HG03097 (cell line): ENCODE results near the gene AK5.
"Not testable (repeated sequence)": the region's sequence is repeated elsewhere in the genome, so short reads cannot be mapped to it uniquely, and the experiment has no call there.

Source experiments
- ATAC-seq: cut with Tn5 transposase; IDR thresholded peaks from one replicate; pipeline ENCODE4 v1.9.1; 2021; ENCODE audit not compliant: unreplicated experiment, low FRiP score

The AK5 gene

DNA sequence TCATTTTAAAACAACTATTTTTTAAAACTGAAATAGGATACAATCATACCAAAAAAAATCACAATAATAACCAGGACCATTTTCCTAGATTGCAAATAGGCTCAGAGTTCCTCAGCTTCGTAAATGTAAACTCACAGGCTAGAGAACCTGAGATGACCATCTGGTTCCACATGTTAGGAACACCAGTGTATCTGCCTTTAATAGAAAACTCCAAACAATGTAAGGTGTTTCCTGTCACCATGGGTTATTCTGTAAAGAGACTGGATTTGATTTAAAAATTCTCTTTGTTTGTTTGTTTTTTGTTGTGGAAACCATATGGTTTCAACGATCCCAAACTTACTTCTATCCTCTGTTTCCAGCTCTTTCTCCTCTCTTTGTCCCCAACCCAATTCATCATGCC, 203.1 kb downstream of the AK5 start:
- no peak for ATAC-seq

DNA sequence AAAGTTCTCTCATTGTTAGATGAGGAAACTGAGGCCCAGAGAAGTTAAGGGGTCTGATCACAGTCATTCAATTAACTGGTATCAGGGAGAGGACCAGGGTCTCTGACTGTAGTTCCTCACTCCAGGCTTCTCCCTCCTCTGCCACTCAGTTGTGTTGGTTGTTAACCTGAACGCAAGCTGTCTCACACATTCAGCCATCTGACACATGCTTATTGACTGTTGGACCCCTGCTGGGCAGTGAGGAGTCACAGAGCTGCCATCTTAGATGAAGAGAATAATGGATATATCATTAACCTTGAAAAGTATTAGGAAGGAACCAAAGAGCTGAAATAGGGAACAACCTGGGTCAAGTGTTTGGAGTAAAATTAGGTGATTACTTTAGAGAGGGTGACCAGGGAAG, 205.8 kb downstream of the AK5 start:
- ATAC-seq = no peak

DNA sequence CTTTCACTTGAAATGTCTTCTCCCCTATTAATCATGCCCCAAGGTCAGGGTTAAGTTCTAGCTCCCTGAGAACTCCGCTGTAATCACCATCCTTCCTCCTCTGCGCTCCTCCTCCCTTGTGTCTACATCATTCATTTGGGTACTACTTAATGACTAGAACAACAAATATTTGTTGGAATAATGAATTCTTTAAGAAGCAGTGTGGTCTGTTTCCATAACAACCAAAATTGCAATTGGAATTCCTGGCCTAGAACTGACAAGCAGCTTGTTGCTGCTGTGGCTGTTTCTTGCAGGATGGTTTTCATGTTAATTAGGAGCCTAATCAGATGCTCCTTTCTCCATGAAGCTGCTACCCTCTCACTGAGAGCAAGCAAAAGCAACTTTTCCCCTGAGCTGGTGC, 208.1 kb downstream of the AK5 start:
- ATAC-seq = no peak

DNA sequence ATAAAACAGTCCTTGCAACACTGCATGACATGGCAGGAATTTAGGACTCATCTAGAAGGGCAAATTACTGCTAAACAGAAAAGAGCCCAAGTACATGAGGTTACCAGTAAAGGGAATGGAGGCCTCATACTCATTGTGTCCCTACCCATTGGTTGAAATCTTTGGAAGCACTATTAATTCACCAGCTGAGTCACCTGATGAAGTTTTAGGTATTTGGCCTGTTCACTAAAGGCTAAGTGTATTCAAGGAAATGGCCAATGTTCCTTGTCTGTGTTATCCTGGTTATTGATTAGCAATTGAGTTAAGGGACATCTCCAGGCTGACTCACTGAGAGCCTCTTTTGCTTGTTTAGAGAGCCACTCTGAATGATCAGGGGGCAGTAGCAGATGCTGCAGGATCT, 212.2 kb downstream of the AK5 start:
- ATAC-seq = no peak

DNA sequence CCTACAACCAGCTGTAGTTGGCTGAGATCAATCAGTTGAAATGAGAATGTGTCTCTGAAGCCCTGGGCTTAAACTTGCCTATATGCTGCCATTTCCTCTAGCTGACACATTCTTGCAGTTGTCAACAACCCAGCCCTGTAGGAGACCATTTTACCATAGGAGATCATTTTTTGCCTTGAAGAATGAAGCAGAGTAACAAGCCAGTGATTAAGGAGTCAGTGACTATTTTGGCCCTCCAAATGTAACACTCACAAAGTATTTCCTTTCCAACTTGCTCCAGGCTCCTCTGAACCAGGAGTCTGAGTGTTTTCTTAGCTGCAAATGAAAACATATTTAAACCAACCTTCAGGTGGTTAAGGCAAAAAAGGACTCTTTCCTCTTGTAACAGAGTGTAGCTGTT, 217.1 kb downstream of the AK5 start:
- ATAC-seq = no peak

DNA sequence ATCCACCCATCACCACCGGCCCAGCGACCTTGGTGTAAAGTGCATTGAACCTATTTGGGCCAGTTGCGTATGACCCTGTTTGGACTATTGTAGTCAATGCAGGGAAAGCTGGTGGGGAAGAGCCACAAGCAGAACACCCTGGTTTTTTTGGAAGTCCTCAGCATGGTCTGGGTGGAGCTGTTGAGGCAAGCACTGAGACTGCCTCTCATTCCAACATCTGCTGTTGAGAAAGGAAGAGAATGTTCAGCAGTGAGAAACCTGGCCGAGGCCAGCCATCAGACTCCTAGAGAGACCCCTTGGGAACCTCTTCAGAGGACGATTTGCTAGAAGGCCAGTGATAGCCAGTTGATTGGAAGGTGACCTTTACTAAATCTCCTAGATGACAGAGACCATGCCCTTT, 217.6 kb downstream of the AK5 start:
- no peak for ATAC-seq

DNA sequence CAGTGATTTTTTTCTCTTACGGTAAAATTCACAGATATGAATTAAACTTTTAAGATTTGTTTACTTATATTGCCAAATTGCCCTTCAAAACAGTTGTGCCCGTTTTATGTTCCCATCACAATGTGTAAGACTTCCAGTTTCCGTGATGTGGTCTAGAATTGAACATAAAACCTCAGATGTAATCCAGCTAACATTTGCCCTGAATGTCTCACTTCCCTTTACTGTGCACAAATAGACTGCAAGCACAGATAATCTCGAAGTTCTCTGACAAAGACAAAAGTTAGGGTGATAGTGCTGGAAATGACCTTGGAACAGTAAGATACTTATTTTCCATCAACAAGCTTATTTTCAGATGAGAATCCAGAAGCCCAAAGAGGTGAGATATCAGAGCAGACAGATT, 223.2 kb downstream of the AK5 start:
- ATAC-seq = no peak

DNA sequence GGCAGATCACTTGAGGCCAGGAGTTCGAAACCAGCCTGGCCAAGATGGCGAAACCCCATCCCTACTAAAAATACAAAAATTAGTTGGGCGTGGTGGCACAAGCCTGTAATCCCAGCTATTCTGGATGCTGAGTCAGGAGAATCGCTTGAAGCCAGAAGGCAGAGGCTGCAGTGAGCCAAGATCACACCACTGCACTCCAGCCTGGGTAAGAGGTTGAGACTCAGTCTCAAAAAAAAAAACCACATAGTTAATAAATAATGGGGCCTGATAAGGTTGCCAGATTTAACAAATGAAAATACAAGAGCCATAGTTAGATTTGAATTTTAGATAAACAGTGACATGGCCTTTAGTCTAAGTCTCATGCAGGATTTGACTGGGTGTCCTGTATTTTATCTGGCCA, 225.0 kb downstream of the AK5 start:
- no peak for ATAC-seq

DNA sequence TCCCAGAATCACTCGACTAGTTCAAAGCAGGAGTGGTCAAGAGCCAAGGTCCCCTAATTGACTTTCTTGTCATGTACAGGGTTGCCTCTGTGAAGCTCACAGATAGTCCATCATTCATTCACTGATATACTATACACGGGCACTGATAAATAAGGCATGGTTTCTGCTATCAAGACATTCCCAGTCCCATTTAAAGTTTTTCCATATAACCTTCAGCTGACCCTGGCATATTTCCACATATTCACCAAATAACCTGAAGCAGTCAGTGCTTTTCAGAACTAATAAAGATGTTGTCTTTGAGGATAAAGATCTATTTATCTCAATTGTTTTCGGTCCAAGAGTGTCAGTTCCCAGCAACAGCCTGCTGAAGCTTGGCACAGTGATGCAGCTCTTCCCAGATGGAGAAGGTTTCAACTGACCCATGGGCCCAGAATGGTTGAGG, 227.3 kb downstream of the AK5 start:
- no peak for ATAC-seq

DNA sequence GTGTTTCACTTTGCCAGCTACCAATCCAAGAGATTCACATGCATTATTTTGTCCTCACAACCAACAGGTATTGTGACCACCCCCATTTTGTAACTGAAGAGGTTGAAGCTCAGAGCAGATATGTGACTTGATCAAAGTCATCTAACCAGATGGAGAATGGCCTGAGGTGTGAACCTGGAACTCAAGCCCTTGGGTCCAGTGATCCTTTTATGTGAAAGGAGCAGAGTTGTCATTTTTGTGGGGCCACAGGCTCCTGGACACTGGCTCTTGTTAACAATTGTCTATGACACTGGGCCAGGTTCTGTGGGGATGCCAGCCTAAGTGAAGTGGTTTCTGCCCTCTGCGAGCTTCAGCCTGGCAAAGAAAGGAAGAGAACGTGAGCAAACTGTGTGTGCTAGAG, 228.1 kb downstream of the AK5 start:
- no peak for ATAC-seq

DNA sequence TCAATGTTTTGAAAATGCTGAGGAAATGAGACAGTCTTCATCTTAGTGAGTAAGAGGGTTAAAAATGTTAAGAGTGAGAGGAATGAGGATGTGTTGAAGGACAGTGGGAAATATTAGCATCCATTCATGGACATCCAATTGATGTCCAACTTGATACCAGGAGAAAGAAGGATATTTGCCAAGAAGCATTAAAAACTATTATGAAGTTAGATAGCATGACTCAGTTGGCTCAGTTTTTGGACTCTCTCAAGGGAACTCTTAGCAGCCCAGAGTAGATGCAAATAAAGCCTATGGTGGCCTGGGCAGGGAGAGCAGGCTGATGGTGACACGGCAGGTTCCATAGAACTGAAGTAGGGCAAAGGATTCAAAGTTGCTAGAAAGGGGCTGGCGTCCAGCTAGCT, 229.6 kb downstream of the AK5 start:
- ATAC-seq = no peak

DNA sequence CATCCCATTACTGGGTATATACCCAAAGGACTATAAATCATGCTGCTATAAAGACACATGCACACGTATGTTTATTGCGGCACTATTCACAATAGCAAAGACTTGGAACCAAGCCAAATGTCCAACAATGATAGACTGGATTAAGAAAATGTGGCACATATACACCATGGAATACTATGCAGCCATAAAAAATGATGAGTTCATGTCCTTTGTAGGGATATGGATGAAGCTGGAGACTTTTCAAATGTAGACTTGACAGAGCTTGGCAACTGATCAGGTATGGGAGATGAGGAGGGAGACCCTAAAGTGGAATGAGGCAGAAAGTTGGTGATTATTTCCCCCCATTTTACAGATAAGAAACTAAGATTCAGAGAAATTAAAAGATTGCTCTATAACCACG, 230.8 kb downstream of the AK5 start:
- not testable (repeated sequence) for ATAC-seq

DNA sequence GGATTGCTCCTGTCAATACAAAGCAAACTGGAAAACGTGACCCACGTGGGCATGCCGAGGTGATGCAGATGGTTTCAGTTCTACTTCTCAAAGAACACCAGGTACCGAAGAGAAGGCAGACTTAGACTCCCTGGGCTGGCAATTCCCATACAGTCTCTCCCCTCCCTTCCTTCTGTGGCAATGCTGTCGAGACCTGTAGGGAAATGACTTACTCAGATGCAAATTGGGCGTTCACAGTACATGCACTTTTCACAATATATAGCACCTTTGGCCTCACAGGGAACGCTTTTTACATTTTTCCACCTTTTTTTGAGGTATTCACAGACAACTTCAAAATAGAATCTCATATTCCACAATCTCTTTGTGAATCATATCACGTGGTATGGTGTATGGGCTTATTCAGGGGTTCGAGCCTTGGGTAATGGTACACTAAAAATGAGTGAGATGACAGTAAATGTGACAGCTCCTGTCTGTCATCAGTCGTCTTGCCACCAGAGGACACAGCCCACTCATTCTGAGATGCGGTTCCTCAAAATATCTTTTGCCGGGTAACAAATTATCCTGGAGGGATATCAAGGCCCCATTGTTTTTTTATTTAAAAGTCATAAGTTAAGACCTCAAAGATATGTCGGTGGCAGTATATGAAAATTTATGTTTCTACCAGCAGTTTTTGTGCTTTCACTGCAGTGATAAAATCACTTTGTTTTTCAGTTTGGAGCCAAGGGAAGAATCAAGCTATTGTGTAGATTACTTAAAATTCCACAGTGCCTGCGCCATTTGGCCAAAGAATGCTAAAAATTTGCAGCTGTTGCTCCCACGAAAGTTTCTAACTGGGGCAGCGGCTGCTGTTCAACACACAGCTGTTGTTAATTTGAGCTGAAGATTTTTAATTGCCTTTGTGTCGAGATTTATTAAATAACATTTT, 232.3 kb downstream of the AK5 start:
- no peak for ATAC-seq

DNA sequence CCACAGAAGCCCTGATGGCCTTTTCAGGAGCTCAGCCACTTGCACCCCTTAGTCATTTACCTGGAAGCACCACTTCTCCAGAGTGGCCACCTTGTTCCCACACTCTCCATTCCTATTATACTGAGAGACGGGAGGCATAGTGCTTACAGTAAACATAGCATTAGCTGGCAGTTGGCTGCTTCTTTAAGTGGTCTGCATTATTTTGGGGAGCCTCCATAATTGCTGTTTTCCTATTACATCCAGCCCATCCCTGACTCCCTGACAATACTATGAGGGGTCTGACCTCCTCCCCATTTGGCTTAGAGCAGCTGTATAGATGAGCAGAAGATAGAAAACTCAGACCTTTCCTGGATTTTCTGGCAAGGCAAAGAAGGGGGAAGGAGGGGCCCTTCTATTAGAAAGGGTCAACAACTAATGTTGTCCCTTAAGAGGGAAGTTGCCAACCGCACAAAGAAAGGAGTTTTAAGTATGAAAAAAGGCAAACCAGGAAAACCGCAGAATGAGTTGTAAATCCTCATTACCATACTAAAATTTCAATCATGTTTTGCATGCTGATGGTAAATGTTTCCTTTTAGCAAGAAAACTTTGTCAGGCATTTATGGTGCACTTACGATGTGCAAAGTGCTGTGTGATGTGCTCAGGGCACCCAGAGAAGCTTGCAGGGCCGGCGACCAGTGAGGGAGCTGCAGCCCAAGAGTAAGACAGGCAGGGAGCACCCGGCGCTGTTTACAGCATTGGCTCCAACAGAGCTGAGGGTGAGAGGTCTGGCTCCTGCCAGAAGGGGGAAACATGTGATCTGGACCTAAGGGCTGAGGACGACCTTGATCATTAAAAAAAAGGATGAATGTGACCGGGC, 233.3 kb downstream of the AK5 start:
- no peak for ATAC-seq

DNA sequence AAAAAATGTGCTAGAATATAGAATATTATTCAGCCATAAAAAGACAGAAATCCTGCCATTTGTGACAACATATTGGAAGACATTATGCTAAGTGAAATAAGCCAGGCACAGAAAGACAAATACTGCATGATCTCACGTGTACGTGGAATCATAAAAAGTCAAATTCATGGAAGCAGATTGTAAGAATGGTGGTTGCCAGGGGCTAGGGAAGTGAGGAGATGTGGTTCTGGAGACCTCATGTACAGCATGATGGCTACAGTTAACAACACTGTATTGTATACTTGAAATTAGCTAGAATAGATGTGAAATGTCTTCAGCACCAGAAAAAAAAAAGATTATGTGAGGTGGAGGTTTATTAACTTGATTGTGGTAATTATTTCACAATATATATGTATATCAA, 234.3 kb downstream of the AK5 start:
- ATAC-seq = no peak

DNA sequence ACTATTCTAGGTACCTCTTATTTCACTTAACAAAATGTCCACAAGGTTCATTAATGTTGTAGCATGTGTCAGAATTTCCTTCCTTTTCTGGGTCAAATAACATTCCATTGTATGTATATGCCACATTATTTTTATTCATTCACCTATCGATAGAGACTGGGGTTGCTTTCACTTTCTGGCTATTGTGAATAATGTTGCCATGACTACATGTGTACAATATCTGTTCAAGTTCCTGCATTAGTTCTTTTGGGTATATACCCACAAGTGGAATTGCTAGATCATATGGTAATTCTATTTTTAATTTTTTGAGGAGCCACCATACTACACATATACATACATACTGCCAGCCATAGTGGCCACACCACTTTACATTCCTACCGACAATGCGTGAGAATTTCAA, 242.2 kb downstream of the AK5 start:
- no peak for ATAC-seq

DNA sequence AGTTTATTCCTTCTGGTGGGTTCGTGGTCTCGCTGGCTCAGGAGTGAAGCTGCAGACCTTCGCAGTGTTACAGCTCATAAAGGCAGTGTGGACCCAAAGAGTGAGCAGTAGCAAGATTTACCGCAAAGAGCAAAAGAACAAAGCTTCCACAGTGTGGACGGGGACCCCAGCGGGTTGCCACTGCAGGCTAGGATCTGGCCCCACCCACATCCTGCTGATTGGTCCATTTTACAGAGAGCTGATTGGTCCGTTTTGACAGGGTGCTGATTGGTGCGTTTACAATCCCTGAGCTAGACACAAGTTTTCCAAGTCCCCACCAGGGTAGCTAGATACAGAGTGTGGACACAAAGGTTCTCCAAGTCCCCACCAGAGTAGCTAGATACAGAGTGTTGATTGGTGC, 249.3 kb downstream of the AK5 start:
- not testable (repeated sequence) for ATAC-seq

DNA sequence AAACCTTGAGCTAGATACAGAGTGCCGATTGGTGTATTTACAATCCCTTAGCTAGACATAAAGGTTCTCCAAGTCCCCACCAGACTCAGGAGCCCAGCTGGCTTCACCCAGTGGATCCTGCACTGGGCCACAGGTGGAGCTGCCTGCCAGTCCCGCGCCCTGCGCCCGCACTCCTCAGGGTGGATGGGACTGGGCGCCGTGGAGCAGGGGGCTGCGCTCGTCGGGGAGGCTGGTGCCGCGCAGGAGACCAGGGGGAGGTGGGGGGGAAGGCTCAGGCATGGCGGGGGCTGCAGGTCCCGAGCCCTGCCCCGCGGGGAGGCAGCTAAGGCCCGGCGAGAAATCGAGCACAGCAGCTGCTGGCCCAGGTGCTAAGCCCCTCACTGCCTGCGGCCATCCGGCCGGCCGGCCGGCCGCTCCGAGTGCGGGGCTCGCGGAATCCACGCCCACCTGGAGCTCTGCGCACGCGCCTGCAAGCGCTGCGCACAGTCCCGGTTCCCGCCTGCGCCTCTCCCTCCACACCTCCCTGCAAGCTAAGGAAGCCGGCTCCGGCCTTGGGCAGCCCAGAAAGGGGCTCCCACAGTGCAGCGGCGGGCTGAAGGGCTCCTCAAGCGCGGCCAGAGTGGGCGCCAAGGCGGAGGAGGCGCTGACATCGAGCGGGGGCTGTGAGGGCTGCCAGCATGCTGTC, 249.9 kb downstream of the AK5 start:
- ATAC-seq = not testable (repeated sequence)

DNA sequence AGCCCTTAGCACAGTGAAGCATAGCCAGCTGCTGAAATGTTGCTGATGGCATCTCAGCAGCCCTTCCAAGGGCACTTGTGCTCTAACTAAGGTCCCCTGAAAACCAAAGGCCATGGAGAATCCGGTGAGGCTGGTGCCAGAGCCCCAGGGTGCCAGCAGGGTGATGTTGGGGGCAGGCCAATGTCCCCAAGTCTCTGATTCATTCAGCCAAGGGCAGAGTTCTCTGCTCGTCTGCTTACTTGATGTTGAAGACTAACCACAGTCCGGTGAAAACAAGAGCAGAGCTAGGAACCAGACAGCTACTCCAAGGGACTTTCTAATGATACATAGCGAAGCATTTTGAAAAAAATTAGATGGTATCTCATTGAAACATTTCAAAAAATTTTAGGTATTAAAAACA, 250.8 kb downstream of the AK5 start:
- no peak for ATAC-seq

DNA sequence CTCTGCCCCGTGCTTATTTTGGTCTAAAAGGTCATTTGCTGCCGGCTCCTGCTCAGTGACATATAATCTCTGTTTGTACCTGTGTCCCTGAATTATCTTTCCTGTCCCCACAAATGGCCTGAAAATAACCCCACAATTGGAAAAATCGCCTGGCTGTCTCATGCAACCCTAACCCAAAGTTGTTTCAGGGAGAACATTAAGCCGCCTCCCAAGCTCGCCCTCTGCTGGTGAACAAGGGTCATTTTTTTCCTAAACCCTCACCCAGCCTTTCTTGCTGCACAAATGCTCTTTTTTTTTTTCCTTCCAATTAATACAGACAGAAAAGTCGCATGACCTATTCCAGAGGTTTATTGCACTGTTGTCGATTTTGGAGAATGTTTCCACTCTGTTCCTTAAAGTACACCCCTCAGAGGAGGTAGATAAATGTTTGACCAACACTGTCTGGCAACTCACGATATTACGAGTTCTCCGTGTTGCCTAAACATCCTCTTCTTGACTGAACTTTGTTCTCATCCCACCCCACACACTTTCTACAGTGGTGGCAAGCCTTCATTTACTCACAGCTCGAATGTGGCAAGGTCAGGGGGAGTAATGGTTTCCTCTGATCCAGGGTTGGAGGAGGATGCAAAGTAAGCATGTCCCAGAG, 252.0 kb downstream of the AK5 start:
- no peak for ATAC-seq

DNA sequence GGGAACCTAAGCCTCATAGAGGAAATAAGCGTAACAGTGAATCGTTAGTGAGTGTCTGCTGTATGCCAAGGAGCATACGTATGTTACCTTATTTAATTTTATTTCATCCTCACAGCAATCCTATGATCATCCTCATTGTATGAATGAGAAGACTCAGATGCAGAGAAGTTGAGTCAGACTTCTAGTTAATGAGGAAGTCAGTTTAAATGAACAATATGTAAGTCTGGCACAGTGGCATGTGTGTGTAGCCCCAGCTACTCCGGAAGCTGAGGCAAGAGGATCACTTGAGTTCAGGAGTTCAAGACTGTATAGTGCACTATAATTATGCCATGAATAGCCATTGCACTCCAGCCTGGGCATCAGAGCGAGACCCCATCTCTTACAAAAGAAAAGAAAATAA, 252.6 kb downstream of the AK5 start:
- no peak for ATAC-seq
